Heart left ventricle (tissue), 13 donors: ENCODE data around the gene AFAP1L2.

Source experiments
- CTCF ChIP-seq, 12 donors: fragments of 200-600 bp; sonication (generic) in 4 of 12; IDR thresholded peaks; one replicate each; pipeline versions ENCODE4 v1.5.0 to v1.8.0; 2018 to 2022; ENCODE audit warnings: antibody characterized with exemption in 12 of 12, mild to moderate bottlenecking in 5 of 12
- POLR2A ChIP-seq, 2 donors: fragments of 450-650 bp; IDR thresholded peaks; one replicate each; pipeline ENCODE4 v1.6.1; 2017; ENCODE audit warnings: antibody characterized with exemption in 2 of 2, mild to moderate bottlenecking in 2 of 2, moderate library complexity in 2 of 2
- donor health status: ischemic (EF 13 %, LVEDD 7.1; RV severe dilation, severe dysfunction).
- donor health status: DM: no; HTN: yes; CAD: no.
- donor health status: DM: no; HTN: no; CAD: no.
- donor health status: ischemic (EF 25% LVEDD 6.9; RV normal size, moderate dysfunction).
- donor health status: ischemic (EF 25% LVEDD 5.7; RV mildly dilated, moderate dysfunction).
- donor health status: ischemic (EF 35%, LVEDD 5.7; RV mildly dilated, moderate dysfunction).
- donor health status: nonischemic (EF 11% LVEDD 7.7; RV severe dilation, severe dysfunction).
- donor health status: DM: yes; HTN: yes; CAD: no.
- donor health status: PGD.
- donor health status: ischemic (EF 29% LVEDD 5.4; RV normal size, mild dysfunction).
- donor health status: nonischemic (EF 23%, LVEDD 6.1; RV moderate dilation, normal function).

- TF ChIP-seq CTCF (IDR thresholded peaks at IDR 0.05) (no peak), POLR2A (IDR thresholded peaks at IDR 0.05) (no peak)
Observed at GRCh38 chr10:114255227-114255626, 149.1 kb downstream of the AFAP1L2 start.
